Measurements from ENCODE around the gene ALDH3B1. TPM values are rescaled to one million over a fixed set of nuclear protein-coding genes. Genes with fewer than 3 reads are reported as not detected.

ALDH3B1 gene
- polyA plus RNA-seq, 3 donors: 79.8 to 89.1 (median 86.7) TPM

GRCh38 chr11:68040957-68041591 is 30.9 kb downstream of the ALDH3B1 start:
- peak overlapping the region; percentile 84 to 96 (median 91) for H3K4me3 ChIP-seq (replicated peaks in 1 of 3; ENCODE audit: low read depth in 2 of 3, low read length in 3 of 3)

More at GRCh38 chr11:68040957-68041591, 30.9 kb downstream of the ALDH3B1 start:
- Mint-ChIP-seq H3K36me3 (peaks cover 25 to 37% of the 10 kb centered on the region in 2 donors), H3K27me3 (ENCODE audit: low read depth in 3 of 3) (peaks cover 0 to 1% (median 0%) of the 10 kb centered on the region in 3 donors), H3K4me1 (peaks cover 28% of the 10 kb centered on the region), H3K9me3 (peaks cover 0 to 3% (median 0%) of the 10 kb centered on the region in 7 donors), H3K4me3 (peak overlapping the region; percentile 89 to 95), H3K27ac (peak overlapping the region; percentile 97 to 100 (median 98))
- TF ChIP-seq CTCF (IDR thresholded peaks at IDR 0.05): no peak
- Histone ChIP-seq H3K9ac (ENCODE audit: insufficient read depth, low read length, poor library complexity, severe bottlenecking) (peak overlapping the region; percentile 92), H4K20me1 (ENCODE audit: insufficient read depth, low read length) (peaks cover 69% of the 10 kb centered on the region), H3K9me3 (replicated peaks in 1 of 2; ENCODE audit: control insufficient read depth in 1 of 2, insufficient read depth in 1 of 2, low read length in 2 of 2) (no peaks in the 10 kb centered on the region), H3K4me2 (replicated peaks; ENCODE audit: extremely low read depth, low read length, poor library complexity, severe bottlenecking) (peak overlapping the region; percentile 97), H3K27me3 (ENCODE audit: control insufficient read depth in 2 of 2, insufficient read depth in 2 of 2, low read length in 2 of 2) (no peaks in the 10 kb centered on the region), H3K4me1 (ENCODE audit: control insufficient read depth in 1 of 2, insufficient read depth in 2 of 2, low read length in 2 of 2) (peaks cover 41 to 59% of the 10 kb centered on the region in 2 donors), H3K36me3 (replicated peaks in 1 of 2; ENCODE audit: control insufficient read depth in 1 of 2, insufficient read depth in 2 of 2, low read length in 2 of 2) (peaks cover 50% of the 10 kb centered on the region in 2 donors), H3K79me2 (ENCODE audit: insufficient read depth, low read length) (peaks cover 85% of the 10 kb centered on the region), H2AFZ (ENCODE audit: insufficient read depth, low read depth, low read length, poor library complexity, severe bottlenecking) (no peak overlapping the region), H3K27ac (ENCODE audit: low read depth in 1 of 2, low read length in 2 of 2) (peak overlapping the region; percentile 98 to 99)
- 86% methylated on average over 20 of the region's 23 CpGs for WGBS (ENCODE audit: insufficient coverage)
- DNase-seq: no peak
- intact Hi-C loops (cut with micrococcal nuclease): loop anchor here in 1 of 2 donors (5.0 kb wide), 1 partner anchor 34 kb away; no protein-coding TSS in a partner anchor

Measured in CD14-positive monocyte (primary cell).